PC-9 (cell line): Measurements from ENCODE around the gene BHLHA9. TPM values are rescaled to one million over a fixed set of nuclear protein-coding genes. Genes with fewer than 3 reads are reported as not detected.

Source experiments
- BruUV-seq: library from RNA; stranded (reverse); fragments of 400-500 nt; replicated peaks from 2 replicates; lab custom pipeline; 2021; lab: Mats Ljungman, UMichigan
- CTCF ChIA-PET: fragments of 300-600 bp; sonication (Branson Sonifier 250); formaldehyde crosslinking; loops from one replicate; lab custom pipeline; 2022; ENCODE audit warnings: antibody characterized with exemption; lab: Charles Lee
- POLR2A ChIA-PET: fragments of 300-600 bp; sonication (Branson Sonifier 250); formaldehyde crosslinking; loops from one replicate; lab custom pipeline; 2022; ENCODE audit warnings: antibody characterized with exemption; ENCODE audit not compliant: unreplicated experiment; lab: Charles Lee
- DNase-seq, 2 experiments: peaks; one replicate each; pipeline versions ENCODE4 v3.0.0 to v3.0.0-alpha.2; 2015 to 2022; ENCODE audit warnings: mixed read lengths in 1 of 2
- H2AFZ ChIP-seq: fragments of 200-600 bp; sonication (generic); 2 replicates; pipeline ENCODE4 v1.8.1; 2017; ENCODE audit warnings: antibody characterized with exemption
- H3F3A ChIP-seq: fragments of 200-600 bp; sonication (generic); 2 replicates; pipeline ENCODE4 v1.8.1; 2017; ENCODE audit warnings: antibody characterized with exemption, mild to moderate bottlenecking, low read depth; ENCODE audit not compliant: insufficient read depth
- H3K27ac ChIP-seq: fragments of 200-600 bp; sonication (generic); 2 replicates; pipeline ENCODE4 v1.6.1; 2016; ENCODE audit warnings: mixed run types
- H3K27me3 ChIP-seq: fragments of 200-600 bp; sonication (generic); 2 replicates; pipeline ENCODE4 v1.6.1; 2016; ENCODE audit warnings: low read depth, mixed run types; ENCODE audit not compliant: insufficient read depth
- H3K36me3 ChIP-seq: fragments of 200-600 bp; sonication (generic); 2 replicates; pipeline ENCODE4 v1.6.1; 2016; ENCODE audit warnings: low read depth, mixed run types
- H3K4me1 ChIP-seq: fragments of 200-600 bp; sonication (generic); replicated peaks from 2 replicates; pipeline ENCODE4 v1.6.1; 2016; ENCODE audit warnings: mixed run types; ENCODE audit not compliant: insufficient read depth
- H3K4me2 ChIP-seq: fragments of 200-600 bp; sonication (generic); 2 replicates; pipeline ENCODE4 v1.6.1; 2017; ENCODE audit warnings: mixed run types
- H3K4me3 ChIP-seq: fragments of 200-600 bp; sonication (generic); 2 replicates; pipeline ENCODE4 v1.6.1; 2016; ENCODE audit warnings: mixed run types
- H3K79me2 ChIP-seq: fragments of 200-600 bp; sonication (generic); 2 replicates; pipeline ENCODE4 v1.6.1; 2017; ENCODE audit warnings: low read depth, mixed run types
- H3K9me2 ChIP-seq: fragments of 200-600 bp; sonication (generic); 2 replicates; pipeline ENCODE4 v1.8.1; 2017; ENCODE audit warnings: mild to moderate bottlenecking; ENCODE audit not compliant: insufficient read depth
- H3K9me3 ChIP-seq: fragments of 200-600 bp; sonication (generic); 2 replicates; pipeline ENCODE4 v1.8.1; 2016; ENCODE audit warnings: low read depth; ENCODE audit not compliant: insufficient read depth
- H4K20me1 ChIP-seq: fragments of 200-600 bp; sonication (generic); 2 replicates; pipeline ENCODE4 v1.8.1; 2017; ENCODE audit not compliant: insufficient read depth
- CTCF ChIP-seq: fragments of 200-600 bp; sonication (generic); conservative IDR thresholded peaks from 2 replicates; pipeline ENCODE4 v1.6.1; 2017; ENCODE audit warnings: mixed run types, antibody characterized with exemption, mild to moderate bottlenecking, moderate library complexity
- EZH2 ChIP-seq: fragments of 200-600 bp; sonication (generic); IDR thresholded peaks from 2 replicates; pipeline ENCODE4 v1.8.0; 2017; ENCODE audit warnings: antibody characterized with exemption, low read depth
- intact Hi-C: fragments of 100-400 bp; cut with micrococcal nuclease; formaldehyde crosslinking; loops from one replicate; pipeline ENCODE4 v1.10.0; 2022; ENCODE audit not compliant: unreplicated experiment
- total RNA-seq: library from RNA; stranded (reverse); gene quantifications from 2 replicates; pipeline ENCODE4 v1.2.3, GENCODE V29; 2021

BHLHA9 gene
- total RNA-seq, 1 experiment from 2014 or later, result not detected

DNA sequence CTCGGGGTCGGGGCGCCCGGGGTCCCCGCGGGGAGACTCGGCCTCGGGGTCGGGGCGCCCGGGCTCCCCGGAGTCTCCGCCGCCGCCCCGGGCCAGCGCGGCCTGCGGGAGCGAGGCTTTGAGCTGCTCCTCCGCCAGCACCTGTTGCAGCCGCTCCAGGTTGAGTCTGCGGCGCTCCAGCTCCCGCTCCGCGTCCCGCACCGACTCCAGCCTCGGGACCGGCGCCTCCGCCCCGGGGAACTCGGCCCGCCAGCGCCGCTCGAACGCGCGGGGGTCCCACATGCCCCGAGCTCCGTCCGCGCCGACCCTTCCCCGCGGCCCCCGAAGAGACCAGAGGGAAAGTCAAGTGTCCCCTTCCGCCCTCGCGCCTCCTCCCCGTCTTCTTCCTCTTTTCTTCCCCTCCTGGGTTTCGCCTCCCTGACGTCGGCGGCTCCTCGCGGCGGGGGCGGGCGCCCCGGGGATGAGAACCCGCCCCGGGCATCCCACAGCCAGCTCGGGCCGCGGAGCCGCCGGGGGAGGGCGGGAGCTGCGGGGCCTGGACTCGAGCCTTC lies 40.8 kb upstream of the BHLHA9 start:
- Histone ChIP-seq H3K79me2 (no peaks in the 10 kb centered on the region), H3K27ac (no peak overlapping the region), H3F3A (peaks cover 17% of the 10 kb centered on the region), H3K4me3 (peak overlapping the region; percentile 58; the same call in 1 of the 2 replicates), H3K9me3 (no peaks in the 10 kb centered on the region), H4K20me1 (no peaks in the 10 kb centered on the region), H3K4me2 (peak overlapping the region; percentile 89), H3K9me2 (no peaks in the 10 kb centered on the region), H3K4me1 (no peaks in the 10 kb centered on the region), H2AFZ (peak overlapping the region; percentile 83), H3K27me3 (peaks cover 35% of the 10 kb centered on the region), H3K36me3 (no peaks in the 10 kb centered on the region)
- POLR2A ChIA-PET, result no interaction called here
- no peak for TF ChIP-seq CTCF
- TF ChIP-seq EZH2, result peak; percentile 96
- CTCF ChIA-PET, result interaction anchor here (0.6 kb wide), 1 partner anchor 10 kb away, joined by 3 read pairs; no protein-coding TSS in a partner anchor
- no TSS peak for BruUV-seq
- intact Hi-C loops, result no loop called here
- DNase-seq, result peak in 1 of 2 experiments; percentile 42

DNA sequence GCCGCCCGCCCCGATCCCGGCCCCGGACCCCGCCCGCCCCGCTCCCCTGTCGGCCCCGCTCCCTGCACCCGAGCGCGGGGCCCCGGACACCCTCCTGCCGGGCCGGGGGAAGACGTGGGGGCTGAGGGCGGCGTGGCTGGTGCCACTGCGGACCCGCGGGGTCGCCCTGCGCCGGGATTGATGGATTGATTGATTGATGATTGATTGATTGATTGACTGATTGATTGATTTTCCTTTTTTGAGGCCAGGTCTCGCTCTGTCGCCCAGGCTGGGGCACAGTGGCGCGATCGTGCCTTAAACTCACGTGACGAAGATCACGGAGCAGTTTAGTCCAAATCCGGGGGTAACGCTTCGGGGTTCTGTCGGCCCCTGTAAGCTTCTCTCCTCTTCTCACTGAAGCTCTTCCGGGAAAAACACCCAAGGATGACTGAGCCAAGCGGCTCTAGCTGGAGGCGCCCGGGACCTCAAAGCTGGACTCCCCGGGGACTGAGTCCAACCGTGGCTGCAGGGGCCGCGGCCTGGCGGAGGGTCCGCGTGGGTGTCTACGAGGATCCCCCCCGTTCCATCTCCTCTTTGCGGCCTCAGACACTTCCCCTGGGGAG lies 40.2 kb upstream of the BHLHA9 start:
- Histone ChIP-seq H3K79me2 (no peaks in the 10 kb centered on the region), H3K27ac (no peak overlapping the region), H3K9me2 (no peaks in the 10 kb centered on the region), H4K20me1 (no peaks in the 10 kb centered on the region), H3K4me3 (peak overlapping the region; percentile 58; the same call in 1 of the 2 replicates), H3K9me3 (no peaks in the 10 kb centered on the region), H3F3A (peaks cover 20% of the 10 kb centered on the region), H3K36me3 (no peaks in the 10 kb centered on the region), H3K4me2 (peak overlapping the region; percentile 89), H3K27me3 (peaks cover 35% of the 10 kb centered on the region), H3K4me1 (no peaks in the 10 kb centered on the region), H2AFZ (peak overlapping the region; percentile 83; the same call in 1 of the 2 replicates)
- no peak for DNase-seq
- intact Hi-C loops, result no loop called here
- ChIA-PET CTCF (interaction anchor here (0.6 kb wide), 1 partner anchor 9 kb away, joined by 3 read pairs; no protein-coding TSS in a partner anchor), POLR2A (no interaction called here)
- BruUV-seq, result no TSS peak
- TF ChIP-seq CTCF (no peak), EZH2 (0 out of 2 replicates have a peak, but pooled peaks have one; percentile 82)

DNA sequence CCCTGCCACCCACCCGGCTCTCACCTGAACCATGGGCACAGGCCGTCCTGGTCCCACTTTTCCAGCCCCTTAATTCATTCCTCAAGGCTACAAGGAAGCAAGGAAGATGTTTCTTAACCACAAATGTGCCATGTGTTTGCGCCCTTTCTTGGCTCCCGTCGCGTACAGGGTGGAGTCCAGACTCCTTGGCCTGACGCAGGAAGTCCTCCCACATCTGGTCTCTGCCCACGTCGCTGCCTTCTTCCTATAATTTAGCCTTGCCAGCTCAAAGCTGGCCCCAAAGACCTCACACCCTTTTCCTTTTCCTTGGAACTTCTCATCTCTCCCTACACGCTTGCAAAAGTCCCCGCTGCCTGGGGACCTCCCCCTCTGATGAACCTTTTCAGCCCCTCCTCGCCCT lies 38.8 kb upstream of the BHLHA9 start:
- H3K79me2 ChIP-seq, result no peaks in the 10 kb centered on the region
- H3K27me3 ChIP-seq, result peaks cover 35% of the 10 kb centered on the region
- H2AFZ ChIP-seq, result no peak overlapping the region
- no peak for DNase-seq
- H3K4me3 ChIP-seq, result no peak overlapping the region
- H3K9me2 ChIP-seq, result no peaks in the 10 kb centered on the region
- intact Hi-C loops, result no loop called here
- no TSS peak for BruUV-seq
- no peak overlapping the region for H3K27ac ChIP-seq
- H3F3A ChIP-seq, result peaks cover 18% of the 10 kb centered on the region
- no peak overlapping the region for H3K4me2 ChIP-seq
- TF ChIP-seq CTCF (no peak), EZH2 (no peak)
- no peaks in the 10 kb centered on the region for H3K9me3 ChIP-seq
- H4K20me1 ChIP-seq, result no peaks in the 10 kb centered on the region
- no peaks in the 10 kb centered on the region for H3K4me1 ChIP-seq
- H3K36me3 ChIP-seq, result no peaks in the 10 kb centered on the region
- CTCF ChIA-PET, result no interaction called here
- POLR2A ChIA-PET, result interaction anchor here (0.7 kb wide), 1 partner anchor 81 kb away, joined by 3 read pairs; no protein-coding TSS in a partner anchor
